HG03354 (cell line): ENCODE results near the gene CRTC3.
"Not testable (repeated sequence)": the region's sequence is repeated elsewhere in the genome, so short reads cannot be mapped to it uniquely, and the experiment has no call there.

Source experiments
- ATAC-seq: cut with Tn5 transposase; IDR thresholded peaks from one replicate; pipeline ENCODE4 v1.9.1; 2021; ENCODE audit warnings: mild to moderate bottlenecking; ENCODE audit not compliant: unreplicated experiment, poor library complexity, severe bottlenecking

The CRTC3 gene

DNA sequence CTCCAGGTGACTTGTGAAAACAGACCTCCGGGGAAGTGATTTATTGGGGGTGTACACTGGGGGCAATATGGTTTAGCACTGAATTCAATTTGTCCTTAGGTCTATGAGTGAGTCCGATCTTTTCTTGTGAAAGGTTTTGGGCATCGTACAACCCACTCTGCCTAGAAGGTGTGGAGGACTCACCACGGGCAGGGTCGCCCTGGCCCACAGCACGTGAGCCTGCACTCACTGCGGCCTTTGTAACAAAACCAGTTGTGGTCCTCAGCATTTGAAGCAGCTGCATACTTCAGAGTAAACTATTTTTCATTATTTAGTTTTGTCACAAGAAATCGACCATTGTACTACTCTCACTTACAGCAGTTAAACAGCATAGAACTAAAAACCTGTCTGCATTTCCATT is 114.8 kb downstream of the CRTC3 start:
- no peak for ATAC-seq

DNA sequence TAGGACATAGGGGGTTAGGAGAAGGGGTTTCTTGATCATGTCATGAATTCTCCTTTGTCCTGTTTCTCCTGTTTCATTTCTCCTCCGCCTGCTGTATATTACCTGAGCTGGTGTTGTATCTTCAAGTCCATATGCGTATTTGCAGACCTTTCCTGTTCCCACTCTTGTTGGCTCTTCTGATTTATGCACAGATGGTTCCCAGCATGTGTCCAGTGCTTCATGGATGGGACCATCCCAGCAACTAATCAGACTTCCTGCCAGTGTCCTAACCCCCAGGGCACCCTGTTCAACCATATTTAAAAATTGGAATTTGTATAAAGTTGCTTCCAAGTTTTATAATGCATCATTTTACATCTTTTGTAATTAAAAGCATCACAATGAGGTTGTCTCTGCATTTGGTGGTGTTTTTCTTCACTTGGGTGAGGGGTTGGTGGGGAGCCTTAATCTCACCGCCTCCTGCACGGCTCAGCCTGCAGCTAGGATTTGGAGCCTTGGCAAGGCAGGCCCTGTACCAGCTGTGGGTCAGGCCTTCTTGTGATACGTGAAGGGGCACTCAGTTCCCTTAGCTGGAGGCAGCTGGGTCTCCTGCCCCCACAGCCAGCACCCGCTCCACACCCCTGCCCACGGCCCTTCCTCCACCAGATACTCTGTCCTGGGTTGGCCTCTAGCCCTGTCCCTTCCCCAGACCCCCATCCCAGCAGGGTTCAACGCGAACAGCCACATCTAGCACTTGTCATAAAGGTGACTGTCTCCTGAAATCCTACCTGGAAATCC is 115.4 kb downstream of the CRTC3 start:
- no peak for ATAC-seq

DNA sequence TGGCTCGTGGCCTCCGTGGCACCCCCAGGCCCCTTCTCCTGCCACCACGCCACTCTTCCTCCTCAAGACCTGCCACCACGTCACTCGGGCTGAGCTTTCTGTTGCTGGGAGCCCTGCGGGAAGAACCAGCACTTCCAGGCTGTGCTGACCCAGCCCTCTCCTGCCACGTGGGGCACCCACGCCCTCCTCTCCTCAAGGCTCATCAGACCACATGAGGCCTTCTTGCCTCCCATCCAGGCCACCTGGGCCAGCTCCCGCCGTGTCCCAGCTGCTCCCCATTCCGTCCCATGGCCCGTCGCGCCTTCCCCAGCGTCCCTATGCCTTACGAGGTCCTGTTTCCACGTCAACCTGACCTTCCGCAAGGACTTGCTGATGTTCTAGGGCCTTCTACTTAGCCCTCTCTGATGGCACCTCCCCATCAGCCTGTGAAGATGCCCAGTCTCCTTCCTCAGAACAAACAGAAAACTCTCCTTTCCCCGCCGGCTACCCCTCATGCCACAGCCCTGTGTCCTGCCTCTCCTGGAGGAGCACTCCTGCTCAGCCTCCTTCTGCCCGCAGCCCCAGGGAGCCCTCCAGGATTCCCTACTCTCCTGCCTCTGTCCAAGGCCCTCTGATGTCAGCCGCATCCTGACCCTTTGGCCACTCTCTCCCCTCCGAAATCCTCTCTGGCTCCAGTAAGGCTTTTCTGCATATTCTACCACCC is 116.3 kb downstream of the CRTC3 start:
- no peak for ATAC-seq

GRCh38 chr15:90646662-90647305 is 117.1 kb downstream of the CRTC3 start:
- ATAC-seq: no peak

DNA sequence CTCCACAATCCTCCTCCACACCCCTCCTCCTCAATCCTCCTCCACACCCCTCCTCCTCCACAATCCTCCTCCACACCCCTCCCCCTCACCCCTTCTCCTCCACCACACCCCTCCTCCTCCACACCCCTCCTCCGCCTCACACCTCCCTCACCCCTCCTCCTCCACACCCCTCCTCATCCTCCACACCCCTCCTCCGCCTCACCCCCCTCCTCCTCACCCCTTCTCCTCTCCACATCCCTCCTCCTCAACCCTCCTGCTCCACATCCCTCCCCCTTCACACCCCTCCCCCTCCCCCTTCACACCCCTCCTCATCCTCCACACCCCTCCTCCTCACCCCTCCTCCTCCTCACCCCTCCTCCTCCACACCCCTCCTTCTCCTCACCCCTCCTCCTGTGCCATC is 117.6 kb downstream of the CRTC3 start:
- ATAC-seq: no peak

- ATAC-seq: peak; percentile 63
Observed at GRCh38 chr15:90648137-90649070, 118.7 kb downstream of the CRTC3 start.

DNA sequence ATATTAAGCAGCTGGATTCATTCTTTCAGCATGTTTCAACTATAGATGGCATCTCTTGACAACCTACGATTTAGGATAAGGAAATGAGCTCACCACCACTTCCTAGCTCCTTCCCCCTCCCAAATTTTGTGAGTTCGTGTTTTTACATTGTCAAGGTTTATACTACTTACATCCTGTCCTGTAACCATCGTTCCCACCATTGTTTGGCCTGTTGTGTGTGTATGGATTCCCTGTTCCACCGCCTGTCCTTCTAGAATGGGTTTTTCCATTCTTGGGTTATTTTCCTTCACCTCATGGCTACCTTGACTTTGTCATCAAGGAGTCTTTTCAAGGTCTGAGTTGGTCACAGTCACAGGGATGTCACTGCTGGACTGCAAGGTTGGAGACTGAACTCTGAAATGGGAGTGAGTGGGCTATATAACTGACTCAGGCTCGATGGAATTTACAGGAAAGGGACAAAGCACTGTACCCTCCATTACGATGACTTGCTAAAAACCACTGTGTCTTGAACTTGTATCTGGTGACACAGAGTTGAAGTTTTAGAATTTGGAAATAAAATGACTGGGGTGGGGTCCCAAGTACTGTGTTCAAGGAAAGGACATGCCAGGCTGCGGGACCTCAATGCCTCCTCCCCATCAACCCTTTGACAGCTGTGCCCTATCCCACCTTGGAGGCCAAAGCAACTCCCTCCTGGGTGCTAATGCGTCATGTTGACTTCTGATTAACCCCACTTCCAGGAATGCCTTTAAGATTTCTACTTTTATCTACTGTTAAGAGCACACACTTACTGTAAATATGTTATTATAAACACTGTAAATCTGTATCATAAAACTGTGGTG is 120.6 kb downstream of the CRTC3 start:
- no peak for ATAC-seq

- ATAC-seq: no peak
Observed at GRCh38 chr15:90650956-90651689, 121.4 kb downstream of the CRTC3 start.

- peak; percentile 36 for ATAC-seq
Observed at GRCh38 chr15:90654233-90655136, 124.8 kb downstream of the CRTC3 start.

DNA sequence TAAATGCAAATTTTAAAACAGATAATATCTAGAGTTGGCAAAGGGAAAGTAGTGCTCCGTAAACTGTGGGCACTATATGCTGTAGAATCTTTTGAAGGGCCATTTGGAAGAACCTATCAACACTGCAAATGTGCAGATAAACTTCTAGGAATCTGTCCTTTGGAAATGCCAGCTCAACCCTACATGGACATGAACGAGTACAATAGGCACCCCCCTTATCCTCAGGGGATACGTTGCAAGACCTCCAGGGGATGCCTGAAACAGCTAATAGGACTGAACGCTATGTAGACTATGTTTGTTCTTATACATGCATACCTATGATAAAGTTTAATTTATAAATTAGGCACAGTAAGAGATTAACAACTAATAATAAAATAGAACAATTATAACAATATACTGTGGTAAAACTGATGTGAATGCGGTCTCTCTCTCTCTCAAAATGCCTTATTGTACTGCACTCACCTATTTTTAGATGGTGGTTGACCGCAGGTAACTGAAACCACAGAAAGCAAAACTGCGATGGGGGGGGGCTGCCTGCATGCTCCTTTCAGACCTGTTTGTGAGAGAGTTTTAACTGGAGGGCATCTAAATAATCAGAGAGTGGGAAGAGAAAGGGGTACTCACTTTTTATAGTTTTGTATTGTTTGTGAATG is 127.9 kb downstream of the CRTC3 start:
- peak; percentile 51 for ATAC-seq

- no peak for ATAC-seq
Observed at GRCh38 chr15:90659481-90659880, 129.8 kb downstream of the CRTC3 start.

GRCh38 chr15:90660195-90660998 is 130.7 kb downstream of the CRTC3 start:
- ATAC-seq: peak; percentile 63

- not testable (repeated sequence) for ATAC-seq
Observed at GRCh38 chr15:90660999-90661330, 131.2 kb downstream of the CRTC3 start.

- not testable (repeated sequence) for ATAC-seq
Observed at GRCh38 chr15:90664081-90664461, 134.3 kb downstream of the CRTC3 start.

DNA sequence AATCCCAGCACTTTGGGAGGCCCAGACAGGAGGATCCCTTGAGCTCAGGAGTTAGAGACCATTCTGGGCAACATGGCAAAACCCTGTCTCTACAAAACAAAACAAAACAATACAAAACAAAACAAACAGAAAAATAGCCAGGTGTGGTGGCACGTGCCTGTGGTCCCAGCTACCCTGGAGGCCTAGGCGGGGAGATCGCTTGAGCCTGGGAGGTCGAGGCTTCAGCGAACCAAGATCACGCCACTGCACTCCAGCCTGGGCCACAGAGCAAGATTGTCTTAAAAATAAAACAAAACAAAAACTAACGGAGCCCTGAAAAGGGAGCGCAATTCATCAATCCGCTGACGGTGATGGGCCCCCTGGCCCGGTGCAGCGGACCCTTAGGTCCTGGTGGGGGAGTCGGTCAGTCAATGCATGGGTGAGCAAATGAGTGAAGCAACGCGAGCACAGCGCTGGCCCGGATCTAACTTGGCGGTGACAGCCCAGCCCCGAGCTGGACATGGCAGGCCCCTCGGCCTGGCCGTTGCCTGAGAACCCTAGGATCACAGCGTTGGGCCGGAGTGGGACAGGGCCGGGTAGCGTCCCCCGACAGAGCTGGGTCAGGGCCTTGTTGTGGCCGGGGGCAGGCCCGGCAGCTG is 135.0 kb downstream of the CRTC3 start:
- ATAC-seq: peak; percentile 13
